GM08714 (cell line): Measurements from ENCODE around the gene CHRNA4.

Source experiments
- H3K4me3 ChIP-seq: fragments of 200-500 bp; sonication (Bioruptor generic); 2 replicates; pipeline ENCODE4 v1.5.1; 2014; ENCODE audit warnings: mild to moderate bottlenecking, low read length, inconsistent platforms
- ZNF274 ChIP-seq: IDR thresholded peaks from 2 replicates; pipeline ENCODE4 v1.6.1; 2012; ENCODE audit warnings: mild to moderate bottlenecking, low read depth, low read length

The CHRNA4 gene

GRCh38 chr20:63327231-63327745 is 33.9 kb downstream of the CHRNA4 start:
- H3K4me3 ChIP-seq = no peak overlapping the region
- TF ChIP-seq ZNF274 = no peak

DNA sequence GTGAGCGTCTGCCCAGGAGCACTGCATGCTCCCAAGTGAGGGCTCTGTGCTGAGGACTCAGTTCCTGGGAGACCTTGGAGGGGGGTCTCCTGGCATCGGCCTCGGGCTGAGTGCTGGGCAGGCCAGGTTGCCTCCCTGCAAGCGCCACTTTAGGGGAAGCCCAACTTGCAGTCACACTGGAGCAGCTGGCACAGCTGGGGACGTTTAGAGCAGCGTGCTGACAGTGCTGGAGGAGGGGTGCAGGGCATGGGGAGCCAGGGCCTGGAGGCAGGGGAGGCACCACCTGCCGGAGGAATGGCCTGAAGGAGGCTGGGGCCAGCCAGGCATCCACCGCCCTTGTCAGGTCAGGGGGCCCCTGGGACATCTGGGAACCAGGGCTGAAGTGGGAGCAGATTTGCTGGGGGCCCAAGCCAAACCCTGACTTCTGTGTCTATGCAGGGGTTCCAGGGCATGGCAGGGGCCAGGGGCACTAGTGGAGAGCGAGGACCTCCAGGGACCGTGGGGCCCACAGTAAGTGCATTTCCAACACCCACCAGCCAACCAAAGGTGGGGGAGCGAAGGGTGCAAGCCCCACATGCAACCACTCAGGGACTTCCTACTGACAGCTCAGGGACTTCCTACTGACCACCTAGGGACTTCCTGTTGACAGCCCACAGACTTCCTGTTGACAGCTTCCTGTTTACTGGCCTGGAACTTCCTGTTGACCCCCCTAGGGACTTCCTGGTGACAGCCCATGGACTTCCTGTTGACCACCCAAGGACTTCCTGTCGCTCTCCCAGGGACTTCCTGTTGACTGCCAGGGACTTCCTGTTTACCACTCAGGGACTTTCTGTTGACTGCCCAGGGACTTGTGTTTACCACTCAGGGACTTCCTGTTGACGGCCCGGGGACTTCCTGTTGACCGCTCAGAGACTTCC is 34.6 kb downstream of the CHRNA4 start:
- no peak overlapping the region for H3K4me3 ChIP-seq
- TF ChIP-seq ZNF274 = no peak

DNA sequence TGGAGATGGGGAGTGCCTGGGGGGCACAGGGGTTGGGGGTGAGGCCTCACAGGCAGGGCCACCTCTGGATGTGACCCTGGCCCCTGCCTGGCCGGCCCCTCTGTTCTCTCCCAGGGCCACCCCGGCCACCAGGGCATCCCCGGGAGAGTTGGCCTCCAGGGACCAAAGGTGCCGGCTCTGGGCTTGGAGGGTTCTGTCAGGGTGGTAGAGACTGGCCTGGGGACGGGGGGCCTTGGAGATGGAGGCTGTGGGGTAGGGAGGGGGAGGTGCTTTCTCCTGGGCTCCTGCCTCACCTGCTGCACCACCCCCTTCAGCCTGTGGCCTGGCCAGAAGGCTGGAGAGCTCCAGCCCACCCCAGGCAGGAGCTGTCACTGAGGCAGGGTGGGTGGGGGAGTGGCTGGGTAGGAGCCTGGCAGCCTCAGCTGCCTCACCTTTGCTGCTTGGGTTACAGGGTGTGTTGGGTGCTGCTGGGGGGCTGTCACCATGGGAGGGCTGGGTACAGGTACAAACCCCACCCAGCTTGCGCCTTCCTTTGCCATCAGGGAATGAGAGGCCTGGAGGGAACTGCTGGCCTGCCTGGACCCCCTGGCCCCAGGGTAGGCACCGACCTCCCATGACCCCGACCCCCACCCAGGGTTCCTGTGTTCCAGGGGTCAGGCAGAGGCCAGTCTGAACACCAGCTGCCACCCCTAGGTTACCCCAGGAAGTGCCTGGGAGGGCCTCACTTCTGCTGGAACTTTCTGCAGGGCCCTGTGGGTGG is 35.4 kb downstream of the CHRNA4 start:
- no peak for TF ChIP-seq ZNF274
- H3K4me3 ChIP-seq = no peak overlapping the region

DNA sequence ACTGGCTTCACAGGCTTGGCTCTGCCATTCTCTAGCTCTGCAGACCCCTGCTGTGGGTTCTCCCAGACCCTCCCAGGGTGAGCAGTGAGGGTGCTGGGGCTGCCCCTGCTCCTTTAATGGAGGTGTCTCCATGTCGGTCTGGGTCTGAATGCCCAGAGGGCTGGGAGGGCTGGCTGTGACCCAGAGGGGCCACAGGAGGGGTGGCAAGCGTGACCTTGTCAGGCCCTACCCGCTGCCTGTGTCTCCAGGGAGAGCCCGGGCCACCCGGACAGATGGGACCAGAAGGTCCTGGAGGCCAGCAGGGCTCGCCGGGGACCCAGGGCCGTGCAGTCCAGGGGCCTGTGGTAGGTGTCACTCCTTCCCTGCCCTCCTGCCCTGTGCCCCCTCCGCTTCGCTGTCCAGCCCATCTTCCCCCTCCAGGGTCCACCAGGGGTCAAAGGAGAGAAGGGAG is 36.1 kb downstream of the CHRNA4 start:
- no peak overlapping the region for H3K4me3 ChIP-seq
- TF ChIP-seq ZNF274 = no peak

DNA sequence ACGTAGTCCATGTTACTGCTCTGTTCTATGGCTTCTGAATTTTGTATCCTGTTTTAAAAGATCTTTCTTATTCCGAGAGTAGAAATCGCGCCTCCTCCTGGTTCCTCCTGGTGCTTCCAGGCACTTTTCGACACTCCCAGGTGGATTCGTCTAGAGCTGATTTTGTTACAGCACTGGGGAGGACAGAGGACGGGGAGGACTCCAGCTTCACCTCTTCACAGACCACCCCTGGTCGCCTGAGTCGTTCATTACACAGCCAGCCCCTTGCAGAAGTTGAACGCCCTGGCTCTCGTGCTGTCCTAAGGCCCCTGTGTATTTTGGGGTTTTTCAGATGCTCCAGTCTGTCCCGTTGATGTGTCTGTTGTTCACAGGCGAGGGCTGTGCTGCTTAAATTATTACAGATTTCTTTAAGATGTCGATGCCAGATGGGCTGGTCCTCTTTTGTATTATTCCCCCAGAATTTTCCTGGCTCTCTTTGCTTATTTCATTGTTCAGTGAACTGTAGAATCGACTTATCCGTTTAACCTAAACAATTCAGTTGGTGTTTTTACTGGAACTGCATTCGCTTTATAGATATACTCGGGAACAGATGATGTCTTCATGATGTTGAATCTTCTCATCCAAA is 37.7 kb downstream of the CHRNA4 start:
- H3K4me3 ChIP-seq = no peak overlapping the region
- TF ChIP-seq ZNF274 = no peak

DNA sequence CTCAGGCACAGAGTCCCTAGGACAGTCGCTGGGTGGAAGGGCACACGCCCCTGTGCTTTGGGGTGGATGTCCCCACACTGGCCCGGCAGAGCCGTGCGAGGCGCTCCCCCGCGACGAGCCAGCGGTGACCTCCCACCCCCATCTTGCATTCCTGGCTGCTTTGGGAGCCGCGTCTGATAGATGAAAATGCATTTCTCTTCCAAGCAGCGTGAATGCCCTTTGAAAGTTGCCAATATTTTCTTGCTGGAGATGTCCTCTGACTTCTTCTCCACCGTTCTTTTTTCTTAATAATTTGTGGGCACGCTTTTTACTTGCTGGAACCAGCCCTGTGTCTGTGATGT is 38.2 kb downstream of the CHRNA4 start:
- no peak overlapping the region for H3K4me3 ChIP-seq
- TF ChIP-seq ZNF274 = no peak

DNA sequence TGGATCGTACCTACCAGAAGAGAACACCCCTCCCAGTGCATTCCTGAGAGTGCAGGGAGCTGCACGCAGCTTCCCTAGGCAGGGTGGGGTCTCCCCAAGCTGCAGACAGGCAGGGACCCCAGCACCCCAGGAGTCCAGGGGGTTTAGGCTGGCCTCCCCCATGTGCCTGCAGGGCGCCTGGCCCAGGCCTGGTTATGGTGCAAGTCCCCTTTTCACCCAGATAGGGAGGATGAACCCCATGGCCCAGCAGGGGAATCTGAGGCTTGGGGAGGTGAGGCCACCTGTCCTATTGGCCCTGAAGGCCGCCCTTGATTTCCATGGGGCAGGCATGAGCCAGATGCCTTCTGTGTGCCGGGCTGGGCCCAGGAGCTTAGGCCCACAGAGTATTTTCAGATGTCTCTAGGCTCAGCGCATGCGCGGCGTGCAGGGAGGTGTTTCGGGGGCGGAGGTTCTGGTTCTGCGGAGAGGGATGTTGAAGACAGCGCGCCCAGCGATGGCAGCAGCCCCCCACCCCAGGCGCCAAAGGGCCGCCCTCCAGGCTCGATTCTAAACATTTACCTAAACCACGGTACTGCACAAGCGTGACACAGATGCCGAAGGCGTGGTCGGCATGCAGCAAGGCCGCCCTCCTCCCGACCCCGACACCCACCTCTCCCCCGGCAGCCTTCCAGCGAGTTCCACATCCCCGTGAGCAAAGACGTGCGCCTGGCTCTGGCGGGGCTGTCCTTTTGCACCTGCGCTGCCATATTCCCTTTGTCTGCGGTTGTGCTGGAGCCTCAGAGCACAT is 38.8 kb downstream of the CHRNA4 start:
- H3K4me3 ChIP-seq = no peak overlapping the region
- TF ChIP-seq ZNF274 = no peak

- TF ChIP-seq ZNF274 = no peak
Observed at GRCh38 chr20:63321148-63321831, 39.9 kb downstream of the CHRNA4 start.

GRCh38 chr20:63320616-63321147 is 40.5 kb downstream of the CHRNA4 start:
- TF ChIP-seq ZNF274 = no peak
- H3K4me3 ChIP-seq = no peak overlapping the region

More at GRCh38 chr20:63321148-63321831, 39.9 kb downstream of the CHRNA4 start:
- no peak overlapping the region for H3K4me3 ChIP-seq

DNA sequence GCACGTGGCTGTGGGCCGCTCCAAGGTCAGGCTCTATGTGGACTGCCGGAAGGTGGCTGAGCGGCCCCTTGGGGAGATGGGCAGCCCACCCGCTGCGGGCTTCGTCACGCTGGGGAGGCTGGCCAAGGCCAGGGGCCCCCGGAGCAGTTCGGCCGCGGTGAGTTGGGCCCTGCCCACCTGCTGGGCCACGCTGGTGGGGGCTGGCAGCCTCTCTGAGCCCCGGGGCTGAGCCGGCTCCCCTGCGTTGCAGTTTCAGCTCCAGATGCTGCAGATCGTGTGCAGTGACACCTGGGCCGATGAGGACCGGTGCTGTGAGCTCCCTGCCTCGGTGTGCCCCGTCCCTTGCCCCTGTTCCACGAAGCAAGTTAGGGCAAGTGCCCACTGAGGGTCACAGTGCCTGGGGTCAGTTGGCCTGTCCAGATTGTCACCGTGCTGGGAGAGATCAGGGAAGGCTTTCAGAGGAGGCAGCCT is 41.1 kb downstream of the CHRNA4 start:
- TF ChIP-seq ZNF274 = no peak

GRCh38 chr20:63319164-63320040 is 41.7 kb downstream of the CHRNA4 start:
- H3K4me3 ChIP-seq = no peak overlapping the region
- no peak for TF ChIP-seq ZNF274

More for the DNA sequence above, 41.1 kb downstream of the CHRNA4 start:
- H3K4me3 ChIP-seq = no peak overlapping the region
